Keratinocyte (primary cell): ENCODE data around the gene RABGGTA. TPM values are rescaled to one million over a fixed set of nuclear protein-coding genes. Genes with fewer than 3 reads are reported as not detected.

Source experiments
- DNase-seq: peaks from one replicate; pipeline ENCODE4 v3.0.0-alpha.2; 2011; ENCODE audit warnings: low read depth, missing footprints, low spot score
- FAIRE-seq: peaks from 2 replicates; lab custom pipeline; 2011; peaks lifted over from hg19 to GRCh38; lab: Jason Lieb, UNC
- H2AFZ ChIP-seq: 2 replicates; pipeline ENCODE4 v1.6.0; 2012; ENCODE audit warnings: low read length, control low read depth, inconsistent platforms; ENCODE audit not compliant: control insufficient read depth
- H3K27ac ChIP-seq: 2 replicates; pipeline ENCODE4 v1.5.1; 2011; ENCODE audit warnings: low read length; ENCODE audit not compliant: control insufficient read depth, insufficient read depth
- H3K27me3 ChIP-seq: 3 replicates; pipeline ENCODE4 v1.6.0; 2011; ENCODE audit warnings: low read length; ENCODE audit not compliant: control insufficient read depth, insufficient read depth; ENCODE audit errors: extremely low read depth
- H3K36me3 ChIP-seq, 2 experiments: 2 replicates in 1 of 2; 3 replicates in 1 of 2; pipeline ENCODE4 v1.5.1; 2011; ENCODE audit warnings: low read length in 2 of 2, mild to moderate bottlenecking in 1 of 2; ENCODE audit not compliant: control insufficient read depth in 2 of 2, insufficient read depth in 2 of 2; ENCODE audit errors: extremely low read depth in 1 of 2
- H3K4me1 ChIP-seq: 3 replicates; pipeline ENCODE4 v1.5.1; 2011; ENCODE audit warnings: low read length; ENCODE audit not compliant: control insufficient read depth, insufficient read depth; ENCODE audit errors: extremely low read depth
- H3K4me2 ChIP-seq: 3 replicates; pipeline ENCODE4 v1.6.0; 2011; ENCODE audit warnings: low read depth, low read length; ENCODE audit not compliant: control insufficient read depth, insufficient read depth; ENCODE audit errors: extremely low read depth
- H3K4me3 ChIP-seq, 3 experiments: fragments of 200-600 bp in 1 of 3; sonication (generic) in 1 of 3; 2 replicates in 2 of 3; 3 replicates in 1 of 3; pipeline ENCODE4 v1.5.1; 2011 to 2016; ENCODE audit warnings: low read length in 3 of 3, mild to moderate bottlenecking in 3 of 3, control low read depth in 2 of 3, inconsistent platforms in 1 of 3, low read depth in 1 of 3, mixed read lengths in 1 of 3, mixed run types in 1 of 3, moderate library complexity in 1 of 3; ENCODE audit not compliant: control insufficient read depth in 2 of 3, insufficient read depth in 2 of 3; ENCODE audit errors: extremely low read depth in 1 of 3
- H3K79me2 ChIP-seq: 2 replicates; pipeline ENCODE4 v1.6.0; 2012; ENCODE audit warnings: low read length; ENCODE audit not compliant: control insufficient read depth, insufficient read depth
- H3K9ac ChIP-seq: 3 replicates; pipeline ENCODE4 v1.6.0; 2011; ENCODE audit warnings: low read length; ENCODE audit not compliant: control insufficient read depth, insufficient read depth; ENCODE audit errors: extremely low read depth
- H3K9me1 ChIP-seq: 3 replicates; pipeline ENCODE4 v1.6.0; 2011; ENCODE audit warnings: low read length; ENCODE audit not compliant: control insufficient read depth, insufficient read depth; ENCODE audit errors: extremely low read depth
- H3K9me3 ChIP-seq: 2 replicates; pipeline ENCODE4 v1.5.1; 2012; ENCODE audit warnings: low read depth, low read length; ENCODE audit not compliant: control insufficient read depth
- H4K20me1 ChIP-seq: 3 replicates; pipeline ENCODE4 v1.6.0; 2011; ENCODE audit warnings: low read length; ENCODE audit not compliant: control insufficient read depth, insufficient read depth; ENCODE audit errors: extremely low read depth
- EZH2 ChIP-seq: IDR thresholded peaks from one replicate; pipeline ENCODE4 v1.6.1; 2012; ENCODE audit warnings: inconsistent platforms, mild to moderate bottlenecking, low read length, moderate library complexity
- dilution Hi-C: fragments of 300-500 bp; cut with MboI; formaldehyde crosslinking; loops from one replicate; pipeline ENCODE4 v1.7.0; 2020; ENCODE audit warnings: low sequenced_read_pairs; ENCODE audit not compliant: extremely low pct_ligation_motif_present
- polyA plus RNA-seq, 5 experiments: library from polyadenylated mRNA; depleted of rRNA in 3 of 5; stranded (reverse) in 3 of 5; stranded (forward) in 1 of 5; unstranded in 1 of 5; fragments of >200 nt; gene quantifications; 1 replicate in 1 of 5; 2 replicates in 3 of 5; 3 replicates in 1 of 5; pipeline versions ENCODE4 v1.2.1 to v1.2.3, GENCODE V29; 2011 to 2012; ENCODE audit warnings: missing spikeins in 2 of 5, low read depth in 1 of 5, low replicate concordance in 1 of 5
- TF ChIP-seq, protein P1 (sequence below), 3 experiments: IDR thresholded peaks in 1 of 3; conservative IDR thresholded peaks in 1 of 3; optimal IDR thresholded peaks in 1 of 3; 2 replicates in 2 of 3; 3 replicates in 1 of 3; pipeline versions ENCODE3 to v1.5.1; 2011; ENCODE audit warnings: low read length in 3 of 3, mild to moderate bottlenecking in 3 of 3, moderate library complexity in 2 of 3, control low read depth in 1 of 3, inconsistent platforms in 1 of 3; ENCODE audit not compliant: insufficient read depth in 2 of 3; ENCODE audit errors: extremely low read depth in 1 of 3

RABGGTA gene
- polyA plus RNA-seq, 1 donor (not counting 4 experiments of a cell fraction or from before 2014, with no cell fraction given), result 29.0 TPM

- dilution Hi-C loops, result no loop called here
- no peak overlapping the region for H3K27ac ChIP-seq
- no peak overlapping the region for H3K4me3 ChIP-seq
- no peak for FAIRE-seq
- DNase-seq, result no peak
- H2AFZ ChIP-seq, result no peak overlapping the region
- H3K9me3 ChIP-seq, result no peaks in the 10 kb centered on the region
- H3K4me2 ChIP-seq, result peak overlapping the region; percentile 86
- no peak overlapping the region for H3K9ac ChIP-seq
- TF ChIP-seq, protein P1, sequence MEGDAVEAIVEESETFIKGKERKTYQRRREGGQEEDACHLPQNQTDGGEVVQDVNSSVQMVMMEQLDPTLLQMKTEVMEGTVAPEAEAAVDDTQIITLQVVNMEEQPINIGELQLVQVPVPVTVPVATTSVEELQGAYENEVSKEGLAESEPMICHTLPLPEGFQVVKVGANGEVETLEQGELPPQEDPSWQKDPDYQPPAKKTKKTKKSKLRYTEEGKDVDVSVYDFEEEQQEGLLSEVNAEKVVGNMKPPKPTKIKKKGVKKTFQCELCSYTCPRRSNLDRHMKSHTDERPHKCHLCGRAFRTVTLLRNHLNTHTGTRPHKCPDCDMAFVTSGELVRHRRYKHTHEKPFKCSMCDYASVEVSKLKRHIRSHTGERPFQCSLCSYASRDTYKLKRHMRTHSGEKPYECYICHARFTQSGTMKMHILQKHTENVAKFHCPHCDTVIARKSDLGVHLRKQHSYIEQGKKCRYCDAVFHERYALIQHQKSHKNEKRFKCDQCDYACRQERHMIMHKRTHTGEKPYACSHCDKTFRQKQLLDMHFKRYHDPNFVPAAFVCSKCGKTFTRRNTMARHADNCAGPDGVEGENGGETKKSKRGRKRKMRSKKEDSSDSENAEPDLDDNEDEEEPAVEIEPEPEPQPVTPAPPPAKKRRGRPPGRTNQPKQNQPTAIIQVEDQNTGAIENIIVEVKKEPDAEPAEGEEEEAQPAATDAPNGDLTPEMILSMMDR (optimal IDR thresholded peaks at IDR 0.05 in 1 of 3, IDR thresholded peaks at IDR 0.05 in 1 of 3, conservative IDR thresholded peaks at IDR 0.05 in 1 of 3; ENCODE audit: extremely low read depth in 1 of 3, insufficient read depth in 2 of 3, low read length in 3 of 3), result no peak
- TF ChIP-seq EZH2, result no peak
- H3K36me3 ChIP-seq, result peaks cover 15 to 27% of the 10 kb centered on the region in 2 experiments
- H3K9me1 ChIP-seq, result no peaks in the 10 kb centered on the region
- H3K4me1 ChIP-seq, result peaks cover 39% of the 10 kb centered on the region
- no peaks in the 10 kb centered on the region for H4K20me1 ChIP-seq
- H3K79me2 ChIP-seq, result peaks cover 3% of the 10 kb centered on the region
- H3K27me3 ChIP-seq, result no peaks in the 10 kb centered on the region
Measured at GRCh38 chr14:24269910-24270536, 1.4 kb downstream of the RABGGTA start.

DNA sequence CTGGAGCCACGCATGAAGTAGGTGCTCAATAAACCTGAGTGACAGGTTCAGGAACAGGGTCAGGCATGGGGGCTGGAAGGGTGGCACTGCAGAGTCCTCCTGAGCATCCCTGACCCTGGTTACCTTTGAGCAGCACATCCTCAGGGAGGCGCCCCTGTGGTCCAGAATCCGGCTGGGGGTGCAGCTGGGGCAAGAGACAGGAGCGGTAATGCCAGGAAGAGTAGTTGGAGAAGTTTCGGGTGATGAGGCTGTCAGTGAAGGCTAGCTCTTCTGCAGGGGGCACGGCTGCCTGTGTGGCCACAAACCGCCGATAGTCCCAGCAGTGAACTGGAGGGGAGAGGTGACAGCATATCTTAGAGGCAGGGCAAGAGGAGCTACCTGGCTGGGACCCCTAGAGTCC lies 2.0 kb downstream of the RABGGTA start:
- Histone ChIP-seq H3K9ac (no peak overlapping the region), H3K9me3 (no peaks in the 10 kb centered on the region), H3K4me2 (no peak overlapping the region), H4K20me1 (no peaks in the 10 kb centered on the region), H3K36me3 (peaks cover 15 to 27% of the 10 kb centered on the region in 2 experiments), H3K27me3 (no peaks in the 10 kb centered on the region), H3K4me3 (no peak overlapping the region), H2AFZ (no peak overlapping the region), H3K79me2 (peaks cover 3% of the 10 kb centered on the region), H3K4me1 (peaks cover 41% of the 10 kb centered on the region), H3K9me1 (no peaks in the 10 kb centered on the region), H3K27ac (no peak overlapping the region)
- TF ChIP-seq, protein P1 (optimal IDR thresholded peaks at IDR 0.05 in 1 of 3, IDR thresholded peaks at IDR 0.05 in 1 of 3, conservative IDR thresholded peaks at IDR 0.05 in 1 of 3; ENCODE audit: extremely low read depth in 1 of 3, insufficient read depth in 2 of 3, low read length in 3 of 3), result no peak
- TF ChIP-seq EZH2, result no peak
- no peak for DNase-seq
- FAIRE-seq, result no peak
- dilution Hi-C loops, result no loop called here
